ENCODE data around the gene CMTM7.
"Not testable (repeated sequence)": the region's sequence is repeated elsewhere in the genome, so short reads cannot be mapped to it uniquely, and the experiment has no call there.

Gene CMTM7

GRCh38 chr3:32460817-32461496, 69.3 kb downstream of the CMTM7 start:
- DNase-seq: not testable (repeated sequence)

- DNase-seq: not testable (repeated sequence)
These were observed 70.7 kb downstream of the CMTM7 start for GRCh38 chr3:32462191-32462986.

GRCh38 chr3:32463415-32463814, 71.8 kb downstream of the CMTM7 start:
- not testable (repeated sequence) for DNase-seq

GRCh38 chr3:32464726-32465125, 73.1 kb downstream of the CMTM7 start:
- not testable (repeated sequence) for DNase-seq

GRCh38 chr3:32466808-32467207, 75.2 kb downstream of the CMTM7 start:
- not testable (repeated sequence) for DNase-seq

GRCh38 chr3:32467333-32468070, 75.8 kb downstream of the CMTM7 start:
- peak; percentile 55 to 71 for DNase-seq

- no peak for DNase-seq
These were observed 77.7 kb downstream of the CMTM7 start for GRCh38 chr3:32469151-32469874.

- DNase-seq: no peak
These were observed 78.7 kb downstream of the CMTM7 start for GRCh38 chr3:32470362-32470761.

- DNase-seq: no peak
These were observed 79.6 kb downstream of the CMTM7 start for GRCh38 chr3:32471246-32471645.

- DNase-seq: not testable (repeated sequence)
These were observed 80.5 kb downstream of the CMTM7 start for GRCh38 chr3:32472151-32472550.

GRCh38 chr3:32474201-32474600, 82.5 kb downstream of the CMTM7 start:
- no peak for DNase-seq

- DNase-seq: no peak
These were observed 89.0 kb downstream of the CMTM7 start for GRCh38 chr3:32480604-32481003.

- DNase-seq: no peak
These were observed 90.4 kb downstream of the CMTM7 start for GRCh38 chr3:32481791-32482631.

- no peak for DNase-seq
These were observed 91.0 kb downstream of the CMTM7 start for GRCh38 chr3:32482693-32483092.

GRCh38 chr3:32483772-32484171, 92.1 kb downstream of the CMTM7 start:
- no peak for DNase-seq

GRCh38 chr3:32484436-32484835, 92.8 kb downstream of the CMTM7 start:
- no peak for DNase-seq

- no peak for DNase-seq
These were observed 96.3 kb downstream of the CMTM7 start for GRCh38 chr3:32487781-32488473.

- no peak for DNase-seq
These were observed 96.9 kb downstream of the CMTM7 start for GRCh38 chr3:32488474-32489008.

GRCh38 chr3:32492684-32493436, 101.2 kb downstream of the CMTM7 start:
- DNase-seq: no peak

Data from SHP77 (cell line).